Measurements from ENCODE around the gene SPEM2.

- TF ChIP-seq CTCF (IDR thresholded peaks at IDR 0.05) (no peak), POLR2A (IDR thresholded peaks at IDR 0.05) (no peak)
Measured at GRCh38 chr17:7413346-7413985, 11.9 kb upstream of the SPEM2 start.
